ENCODE measurements around the gene NKAIN1. TPM values are rescaled to one million over a fixed set of nuclear protein-coding genes. Genes with fewer than 3 reads are reported as not detected.

Gene NKAIN1
- total RNA-seq, 4 donors from 2014 or later = not detected

DNA sequence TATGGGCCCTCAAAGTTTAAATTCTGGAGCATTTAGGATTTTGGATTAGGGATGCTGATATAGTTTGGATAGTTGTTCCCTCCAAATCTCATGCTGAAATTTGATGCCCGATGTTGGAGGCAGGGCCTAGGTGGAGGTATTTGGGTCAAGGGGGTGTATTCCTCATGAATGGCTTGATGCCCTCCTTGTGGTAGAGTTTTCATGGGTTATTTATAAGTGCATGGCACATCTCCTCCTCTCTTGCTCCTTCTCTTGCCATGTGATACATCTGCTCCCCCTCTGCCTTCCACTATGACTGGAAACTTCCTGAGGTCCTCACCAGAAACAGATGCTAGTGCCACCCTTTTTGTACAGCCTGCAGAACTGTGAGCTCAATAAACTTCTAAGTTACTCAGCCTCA lies 17.5 kb upstream of the NKAIN1 start:
- H3K9me3 ChIP-seq = no peaks in the 10 kb centered on the region
- TF ChIP-seq POLR2A (IDR thresholded peaks at IDR 0.05) (no peak), CTCF (IDR thresholded peaks at IDR 0.05) (no peak)
- no peaks in the 10 kb centered on the region for H3K27me3 ChIP-seq
- H3K36me3 ChIP-seq = peaks cover 0 to 51% (median 0%) of the 10 kb centered on the region in 3 donors
- no peaks in the 10 kb centered on the region for H3K4me1 ChIP-seq
- DNase-seq = no peak
- H3K4me3 ChIP-seq = no peak overlapping the region
- H3K27ac ChIP-seq = no peak overlapping the region

- Histone ChIP-seq H3K4me3 (no peak overlapping the region), H3K9me3 (no peaks in the 10 kb centered on the region), H3K27me3 (no peaks in the 10 kb centered on the region), H3K27ac (no peak overlapping the region), H3K4me1 (no peaks in the 10 kb centered on the region), H3K36me3 (no peaks in the 10 kb centered on the region)
- TF ChIP-seq CTCF (IDR thresholded peaks at IDR 0.05) (no peak), POLR2A (IDR thresholded peaks at IDR 0.05) (no peak)
- DNase-seq = no peak
Measured at GRCh38 chr1:31249854-31250253, 10.2 kb upstream of the NKAIN1 start.

DNA sequence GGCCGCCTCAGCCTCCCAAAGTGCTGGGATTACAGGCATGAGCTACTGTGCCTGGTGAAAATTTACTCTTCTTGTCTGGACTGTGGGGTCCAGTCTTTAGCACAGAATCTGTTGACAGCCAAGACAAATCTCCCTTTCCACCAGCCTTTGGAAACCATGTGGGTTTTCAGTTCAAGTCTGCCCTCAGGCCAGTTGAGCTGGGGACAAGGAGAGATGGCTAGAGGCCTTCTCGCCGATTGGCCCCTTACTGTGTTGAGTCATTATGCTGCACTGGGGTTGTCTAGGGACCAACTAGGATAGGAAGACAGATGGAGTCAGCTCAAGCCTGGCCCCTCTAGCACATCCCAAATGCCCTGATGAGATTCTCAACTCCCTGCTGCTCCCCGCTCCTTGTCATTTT lies 8.6 kb upstream of the NKAIN1 start:
- TF ChIP-seq CTCF (IDR thresholded peaks at IDR 0.05) (no peak), POLR2A (IDR thresholded peaks at IDR 0.05) (no peak)
- no peaks in the 10 kb centered on the region for H3K4me1 ChIP-seq
- no peak for DNase-seq
- H3K36me3 ChIP-seq = no peaks in the 10 kb centered on the region
- H3K9me3 ChIP-seq = no peaks in the 10 kb centered on the region
- H3K27ac ChIP-seq = no peak overlapping the region
- no peaks in the 10 kb centered on the region for H3K27me3 ChIP-seq
- H3K4me3 ChIP-seq = no peak overlapping the region

GRCh38 chr1:31244326-31244725 lies 4.6 kb upstream of the NKAIN1 start:
- no peak overlapping the region for H3K27ac ChIP-seq
- TF ChIP-seq CTCF (IDR thresholded peaks at IDR 0.05) (no peak), POLR2A (IDR thresholded peaks at IDR 0.05) (no peak)
- H3K9me3 ChIP-seq = no peaks in the 10 kb centered on the region
- no peak overlapping the region for H3K4me3 ChIP-seq
- no peak for DNase-seq
- peaks cover 0 to 16% of the 10 kb centered on the region in 2 donors for H3K27me3 ChIP-seq
- H3K4me1 ChIP-seq = peaks cover 0 to 7% (median 3%) of the 10 kb centered on the region in 4 donors
- no peaks in the 10 kb centered on the region for H3K36me3 ChIP-seq

DNA sequence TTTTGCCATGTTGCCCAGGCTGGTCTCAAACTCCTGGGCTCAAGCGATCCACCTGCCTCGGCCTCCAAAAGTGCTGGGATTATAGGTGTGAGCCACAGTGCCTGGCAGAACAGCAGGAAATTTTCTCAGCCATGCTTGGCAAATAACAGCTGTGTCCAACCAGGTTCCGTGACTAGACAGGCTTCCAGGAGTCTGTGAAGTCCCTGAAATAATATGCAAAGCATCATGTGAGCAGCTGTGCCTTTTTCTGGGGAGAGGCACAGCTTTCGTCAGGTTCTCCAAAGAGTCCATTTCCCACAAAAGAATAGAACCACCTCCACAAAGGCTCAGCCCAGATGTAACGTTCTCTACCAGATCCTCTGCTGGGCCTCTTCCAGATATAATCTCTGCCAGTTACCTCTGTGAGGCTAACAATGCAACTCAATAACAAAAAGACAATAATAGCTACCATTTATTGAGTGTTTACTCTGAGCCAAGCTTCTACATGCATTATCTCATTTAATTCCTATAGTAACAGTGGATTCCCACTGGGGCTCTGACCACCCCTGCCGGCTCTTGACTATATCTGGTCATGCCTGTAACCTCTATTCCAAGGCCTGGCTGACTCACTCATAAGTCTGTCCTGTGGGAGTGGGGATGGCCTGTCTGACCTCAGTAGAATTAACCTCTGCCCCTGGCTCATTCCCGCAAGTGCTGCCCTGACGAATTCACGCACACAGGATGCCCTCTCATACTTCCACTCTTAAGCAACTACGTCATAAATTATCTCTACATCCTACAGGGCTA lies 4.0 kb upstream of the NKAIN1 start:
- DNase-seq = no peak
- Histone ChIP-seq H3K9me3 (no peaks in the 10 kb centered on the region), H3K36me3 (no peaks in the 10 kb centered on the region), H3K4me1 (peaks cover 0 to 13% (median 6%) of the 10 kb centered on the region in 4 donors), H3K4me3 (no peak overlapping the region), H3K27me3 (peaks cover 0 to 22% of the 10 kb centered on the region in 2 donors), H3K27ac (no peak overlapping the region)
- no peak for TF ChIP-seq CTCF (IDR thresholded peaks at IDR 0.05)
- TF ChIP-seq POLR2A (IDR thresholded peaks at IDR 0.05) = no peak
